Measurements from ENCODE around the gene OR6V1.

GRCh38 chr7:143042159-143042789 is 9.9 kb upstream of the OR6V1 start:
- no peak for TF ChIP-seq FOXA1 (IDR thresholded peaks at IDR 0.05)
- no peak for TF ChIP-seq CTBP1 (IDR thresholded peaks at IDR 0.05; ENCODE audit: borderline replicate concordance)
- TF ChIP-seq ZNF384 (IDR thresholded peaks at IDR 0.05), result no peak

Measured in HEK293T (cell line).